Kidney (tissue), 22 donors: Measurements from ENCODE around the gene ARF1. TPM values are rescaled to one million over a fixed set of nuclear protein-coding genes. Genes with fewer than 3 reads are reported as not detected.
A peak's percentile ranks its signal among the peaks of the same experiment; 100 is the strongest.

ENCODE experiments used
- DNase-seq, 5 donors: peaks; one replicate each; pipeline ENCODE4 v3.0.0-alpha.2; 2013 to 2020
- FAIRE-seq: peaks from 2 replicates; lab custom pipeline; 2012; peaks lifted over from hg19 to GRCh38; lab: Jason Lieb, UNC
- H3K27ac ChIP-seq, 2 donors: one replicate each; pipeline ENCODE4 v1.7.0; 2013; ENCODE audit warnings: low read depth in 2 of 2, low read length in 2 of 2, inconsistent platforms in 1 of 2
- H3K27me3 ChIP-seq: one replicate; pipeline ENCODE4 v1.7.1; 2013; ENCODE audit warnings: low read length, inconsistent platforms; ENCODE audit not compliant: control insufficient read depth, insufficient read depth
- H3K36me3 ChIP-seq, 3 donors: one replicate each; pipeline versions ENCODE4 v1.7.0 to v1.7.1; 2013; ENCODE audit warnings: low read length in 3 of 3, control low read depth in 1 of 3, inconsistent platforms in 1 of 3; ENCODE audit not compliant: insufficient read depth in 3 of 3, control insufficient read depth in 2 of 3
- H3K4me1 ChIP-seq, 3 donors: one replicate each; pipeline versions ENCODE4 v1.7.0 to v1.7.1; 2013; ENCODE audit warnings: low read length in 3 of 3, inconsistent platforms in 1 of 3, low read depth in 1 of 3; ENCODE audit not compliant: control insufficient read depth in 2 of 3, insufficient read depth in 2 of 3
- H3K4me3 ChIP-seq, 3 donors: one replicate each; pipeline versions ENCODE4 v1.7.0 to v1.8.1; 2013; ENCODE audit warnings: low read length in 3 of 3, control low read depth in 1 of 3, inconsistent platforms in 1 of 3
- H3K9ac ChIP-seq, 3 donors: one replicate each; pipeline versions ENCODE4 v1.7.0 to v1.7.1; 2013; ENCODE audit warnings: low read length in 3 of 3, control low read depth in 1 of 3, inconsistent platforms in 1 of 3
- H3K9me3 ChIP-seq, 3 donors: one replicate each; pipeline versions ENCODE4 v1.7.0 to v1.7.1; 2013; ENCODE audit warnings: low read length in 3 of 3, control low read depth in 1 of 3, inconsistent platforms in 1 of 3; ENCODE audit not compliant: control insufficient read depth in 2 of 3, insufficient read depth in 1 of 3
- CTCF ChIP-seq: IDR thresholded peaks from 3 replicates; pipeline ENCODE4 v1.5.1; 2012; ENCODE audit warnings: mild to moderate bottlenecking, moderate library complexity, borderline replicate concordance; ENCODE audit not compliant: insufficient read depth; ENCODE audit errors: extremely low read depth
- intact Hi-C: fragments of 100-400 bp; cut with DNase I; formaldehyde crosslinking; loops from one replicate; pipeline ENCODE4 v1.11.1; 2022
- long read RNA-seq, 10 donors: library from polyadenylated mRNA in 1 of 10; unstranded in 1 of 10; transcript quantifications; one replicate each; pipeline ENCODE4 v2.0.0 and lab custom pipeline, GENCODE V29; 2021 to 2026
- polyA plus RNA-seq: library from polyadenylated mRNA; stranded (reverse); fragments of 350-450 nt; fragmentation: Illumina TruSeq; extraction: RNeasy Lipid Tissue Mini Kit (QIAGEN cat#74804); gene quantifications from one replicate; pipeline ENCODE4 v1.2.3, GENCODE V29; 2014; ENCODE audit warnings: low read depth, low replicate concordance; ENCODE audit not compliant: insufficient read depth
- total RNA-seq: library from RNA; stranded (reverse); fragmentation: NEBNext Ultra II Directional; extraction: Animal tissue kit (Norgen Biotek cat#: 25700); gene quantifications from one replicate; pipeline ENCODE4 v1.2.1, GENCODE V29; 2021
- donor health status: control.
- donor health status: control.
- donor health status: control.
- donor health status: control.
- donor health status: control.
- donor health status: DM: yes; HTN: yes; CAD: no.
- donor health status: Normal renal cell carcinoma (clear cell type).

Gene ARF1
- 383 TPM for total RNA-seq
- 398 TPM for polyA plus RNA-seq
- long read RNA-seq, donor 1, transcript ARF1-201 (5 exons, 1,888 nt): major isoform, 114 of 200 reads
- long read RNA-seq, donor 1, transcript ARF1-213 (5 exons, 1,972 nt): minor isoform, 7 of 200 reads
- long read RNA-seq, donor 1, partial matches to known transcripts: 77 of 200 reads
- long read RNA-seq, donor 1, other reads (novel, unspliced or antisense): 0 of 200 reads
- long read RNA-seq, donor 2, transcript ARF1-201 (5 exons, 1,888 nt): major isoform, 154 of 169 reads
- long read RNA-seq, donor 2, partial matches to known transcripts: 14 of 169 reads
- long read RNA-seq, donor 2, other reads (novel, unspliced or antisense): 0 of 169 reads
- long read RNA-seq, donor 3, transcript ARF1-213 (5 exons, 1,972 nt): minor isoform, 5 of 197 reads
- long read RNA-seq, donor 3, transcript ARF1-201 (5 exons, 1,888 nt): major isoform, 162 of 197 reads
- long read RNA-seq, donor 3, partial matches to known transcripts: 30 of 197 reads
- long read RNA-seq, donor 3, other reads (novel, unspliced or antisense): 0 of 197 reads
- long read RNA-seq, donor 4, transcript ARF1-201 (5 exons, 1,888 nt): major isoform, 118 of 153 reads
- long read RNA-seq, donor 4, transcript ARF1-213 (5 exons, 1,972 nt): minor isoform, 11 of 153 reads
- long read RNA-seq, donor 4, partial matches to known transcripts: 23 of 153 reads
- long read RNA-seq, donor 4, other reads (novel, unspliced or antisense): 0 of 153 reads
- long read RNA-seq, donor 5, transcript ARF1-201 (5 exons, 1,888 nt): major isoform, 13 of 13 reads
- long read RNA-seq, donor 5, partial matches to known transcripts: 0 of 13 reads
- long read RNA-seq, donor 5, other reads (novel, unspliced or antisense): 0 of 13 reads
- long read RNA-seq, donor 6, transcript ARF1-201 (5 exons, 1,888 nt): major isoform, 42 of 97 reads
- long read RNA-seq, donor 6, transcript ARF1-213 (5 exons, 1,972 nt): minor isoform, 5 of 97 reads
- long read RNA-seq, donor 6, partial matches to known transcripts: 50 of 97 reads
- long read RNA-seq, donor 6, other reads (novel, unspliced or antisense): 0 of 97 reads
- long read RNA-seq, donor 7, transcript ARF1-201 (5 exons, 1,888 nt): major isoform, 542 of 627 reads
- long read RNA-seq, donor 7, transcript ARF1-213 (5 exons, 1,972 nt): minor isoform, 6 of 627 reads
- long read RNA-seq, donor 7, partial matches to known transcripts: 61 of 627 reads
- long read RNA-seq, donor 7, other reads (novel, unspliced or antisense): 14 of 627 reads
- long read RNA-seq, donor 8, transcript ARF1-201 (5 exons, 1,888 nt): major isoform, 166 of 297 reads
- long read RNA-seq, donor 8, partial matches to known transcripts: 124 of 297 reads
- long read RNA-seq, donor 8, other reads (novel, unspliced or antisense): 0 of 297 reads
- long read RNA-seq, donor 9, transcript ARF1-201 (5 exons, 1,888 nt): major isoform, 73 of 129 reads
- long read RNA-seq, donor 9, partial matches to known transcripts: 55 of 129 reads
- long read RNA-seq, donor 9, other reads (novel, unspliced or antisense): 0 of 129 reads
- long read RNA-seq, donor 10, transcript ARF1-201 (5 exons, 1,888 nt): major isoform, 108 of 129 reads
- long read RNA-seq, donor 10, partial matches to known transcripts: 17 of 129 reads
- long read RNA-seq, donor 10, other reads (novel, unspliced or antisense): 0 of 129 reads

- Histone ChIP-seq H3K4me1 (peaks cover 4 to 38% (median 25%) of the 10 kb centered on the region in 3 donors), H3K27me3 (no peaks in the 10 kb centered on the region), H3K9ac (peak within 1 kb of the TSS; percentile 84 to 87 (median 86)), H3K4me3 (peak within 1 kb of the TSS; percentile 70 to 97 (median 93)), H3K36me3 (no peaks in the 10 kb centered on the region), H3K27ac (peak within 1 kb of the TSS; percentile 97 to 98), H3K9me3 (no peaks in the 10 kb centered on the region)
- no peak for TF ChIP-seq CTCF
- no peak for FAIRE-seq
- peak; percentile 93 to 98 (median 96) for DNase-seq
- intact Hi-C loops: no loop called here
Observed at GRCh38 chr1:228082214-228082917, at the start of gene ARF1. ARF1 (plus strand) TSS chr1:228082708; CDS start chr1:228097115, 14,407 bp downstream.

- intact Hi-C loops: no loop called here
- Histone ChIP-seq H3K27ac (no peak overlapping the region), H3K9ac (no peak overlapping the region), H3K27me3 (no peaks in the 10 kb centered on the region), H3K36me3 (no peaks in the 10 kb centered on the region), H3K4me3 (no peak overlapping the region), H3K9me3 (peaks cover 0 to 7% (median 0%) of the 10 kb centered on the region in 3 donors), H3K4me1 (no peaks in the 10 kb centered on the region)
- no peak for FAIRE-seq
- no peak for DNase-seq
- no peak for TF ChIP-seq CTCF
Observed at GRCh38 chr1:228033376-228033775, 49.1 kb upstream of the ARF1 start.
